NB4 (cell line): ENCODE data around the gene CCN6.
A peak's percentile ranks its signal among the peaks of the same experiment; 100 is the strongest.

Experiments used
- CTCF ChIP-seq: IDR thresholded peaks from one replicate; pipeline ENCODE4 v1.5.1; 2012; ENCODE audit warnings: low read depth, low read length
- MAX ChIP-seq: IDR thresholded peaks from 2 replicates; pipeline ENCODE4 v1.6.1; 2011; ENCODE audit warnings: low read depth, low read length
- MYC ChIP-seq: IDR thresholded peaks from 2 replicates; pipeline ENCODE4 v1.6.1; 2011; ENCODE audit warnings: low read depth, low read length
- POLR2A ChIP-seq: IDR thresholded peaks from 2 replicates; pipeline ENCODE4 v1.6.1; 2011; ENCODE audit warnings: mild to moderate bottlenecking; ENCODE audit not compliant: insufficient read length; ENCODE audit errors: extremely low read depth

GRCh38 chr6:112086744-112087135 lies 32.8 kb downstream of the CCN6 start:
- TF ChIP-seq POLR2A, result no peak
- peak; percentile 34 for TF ChIP-seq CTCF
- TF ChIP-seq MAX, result no peak
- peak; percentile 7; the same call in 1 of the 2 replicates for TF ChIP-seq MYC
